GM21717 (cell line): ENCODE results near the gene TMEFF2.

Experiments
- ATAC-seq: cut with Tn5 transposase; IDR thresholded peaks from one replicate; pipeline ENCODE4 v1.9.1; 2021; ENCODE audit warnings: mild to moderate bottlenecking, moderate library complexity; ENCODE audit not compliant: unreplicated experiment

TMEFF2 gene

DNA sequence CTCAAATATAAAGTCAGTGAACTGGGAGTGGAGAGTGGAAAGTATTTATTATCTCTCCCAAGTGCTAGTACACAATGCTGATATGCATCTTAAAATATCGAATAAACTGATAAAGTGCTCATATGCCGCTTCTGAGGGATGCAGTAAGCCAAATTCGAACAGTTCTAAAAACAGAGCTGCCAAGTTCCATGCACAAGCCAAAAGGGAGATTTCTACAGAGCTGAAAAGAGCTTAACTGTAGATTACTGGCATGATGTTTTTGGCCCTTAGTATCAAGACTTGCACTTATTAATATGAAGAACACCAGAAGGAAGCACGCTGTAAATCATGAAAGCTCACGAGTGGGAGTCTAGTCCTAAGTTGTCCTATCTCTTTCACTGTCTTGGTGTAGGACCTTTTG lies 7.9 kb downstream of the TMEFF2 start:
- ATAC-seq: no peak

DNA sequence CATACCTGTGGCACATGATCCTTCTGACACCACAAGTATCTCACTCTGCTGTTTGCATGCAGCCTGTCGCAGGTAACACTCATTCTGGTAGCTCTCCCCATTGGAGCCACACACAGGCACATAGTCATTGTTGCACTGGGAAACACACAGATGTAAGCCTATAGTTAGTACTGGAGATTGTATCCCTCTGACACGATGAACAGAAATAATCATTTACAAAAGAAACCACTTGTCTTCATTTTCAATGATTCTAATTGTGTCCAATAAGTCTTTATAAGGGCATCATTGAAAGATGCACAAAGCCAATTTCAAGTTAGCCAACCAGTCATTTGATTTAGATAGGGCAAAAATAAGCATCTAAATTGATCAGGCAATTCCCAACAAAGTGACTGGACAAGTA lies 10.4 kb downstream of the TMEFF2 start:
- no peak for ATAC-seq

DNA sequence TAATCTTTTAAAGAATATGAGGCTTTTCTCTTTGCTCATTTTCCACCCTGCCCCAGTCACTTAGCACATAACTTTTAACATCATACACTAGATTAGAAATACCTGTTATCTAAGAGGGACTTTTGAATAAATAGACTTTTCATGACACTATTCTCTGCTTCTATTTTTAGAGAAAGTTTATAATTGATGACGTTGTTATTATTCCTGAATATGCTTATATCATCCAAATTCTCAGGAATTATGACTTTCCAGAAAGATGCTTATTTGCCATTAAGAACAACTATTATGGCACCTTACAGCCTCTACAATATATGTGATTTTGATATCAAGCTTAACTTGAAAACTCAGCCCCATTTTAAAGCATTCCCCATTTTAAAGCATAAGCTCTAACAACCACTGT lies 11.4 kb downstream of the TMEFF2 start:
- ATAC-seq: no peak

DNA sequence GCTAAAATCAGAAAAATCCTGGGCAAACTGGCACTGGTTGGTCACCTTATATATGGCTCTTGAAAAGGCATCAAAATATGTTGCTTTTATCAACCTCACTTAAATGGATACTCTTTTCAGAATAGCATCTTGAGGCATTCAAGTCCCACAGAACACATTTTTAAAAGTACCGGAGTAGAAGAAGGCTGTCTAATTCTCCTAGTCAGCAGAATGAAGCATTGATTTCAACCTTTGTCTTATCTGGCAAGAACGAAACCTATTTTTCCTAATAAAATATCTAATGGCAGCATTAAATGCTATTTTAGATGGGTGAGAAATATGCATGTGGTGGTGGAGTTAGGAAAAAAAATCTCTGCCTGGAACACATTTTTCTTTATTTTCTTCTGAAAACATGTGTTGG lies 27.8 kb downstream of the TMEFF2 start:
- ATAC-seq: no peak

DNA sequence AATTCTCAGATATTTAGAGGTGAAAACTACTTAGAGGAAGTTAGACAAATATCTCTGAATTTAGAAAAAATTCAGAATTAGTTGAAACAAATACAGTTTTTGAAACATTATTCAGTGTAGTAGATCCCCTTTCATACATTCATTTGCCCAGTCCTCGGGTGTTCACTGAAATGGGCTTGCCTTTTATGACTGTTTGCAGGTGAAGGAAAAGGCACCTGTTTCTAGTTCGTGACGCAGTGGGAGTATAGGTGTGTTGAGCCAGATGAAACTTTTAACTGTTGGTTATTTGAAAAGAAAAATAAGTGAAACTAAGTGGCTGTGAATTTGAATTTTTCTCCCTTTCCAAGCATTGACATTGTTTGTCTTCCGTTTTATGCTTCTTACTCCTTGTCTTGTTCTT lies 28.9 kb downstream of the TMEFF2 start:
- ATAC-seq: no peak

DNA sequence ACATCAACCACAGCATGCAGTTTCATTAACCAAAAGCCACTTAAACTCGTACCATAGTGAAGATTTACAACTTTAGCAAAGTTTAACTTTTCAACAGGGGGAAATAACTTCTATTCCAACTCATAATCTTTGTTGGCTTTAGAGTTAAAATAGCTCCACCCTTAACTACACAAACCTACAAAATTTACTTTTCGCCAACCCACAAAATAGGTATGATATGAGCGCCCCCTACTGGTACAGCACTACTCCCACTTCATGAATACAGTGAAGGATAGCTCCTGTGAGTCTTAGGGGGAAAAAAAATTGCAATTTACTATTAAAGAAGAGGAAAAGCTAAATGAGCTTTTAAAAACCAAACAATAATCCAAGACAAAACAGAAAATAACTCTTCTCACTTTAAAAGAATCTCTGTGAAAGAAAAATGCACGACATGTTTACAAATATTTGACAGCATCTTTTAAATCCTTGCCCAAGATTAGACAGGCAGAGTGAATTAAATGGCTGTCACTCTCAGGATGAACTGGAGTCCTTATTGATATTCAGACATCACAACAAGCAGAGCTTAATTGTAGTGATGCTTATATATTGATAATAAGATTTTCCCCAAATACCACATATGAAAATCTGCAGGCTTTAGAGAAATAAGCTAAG lies 32.2 kb downstream of the TMEFF2 start:
- ATAC-seq: peak; percentile 83

DNA sequence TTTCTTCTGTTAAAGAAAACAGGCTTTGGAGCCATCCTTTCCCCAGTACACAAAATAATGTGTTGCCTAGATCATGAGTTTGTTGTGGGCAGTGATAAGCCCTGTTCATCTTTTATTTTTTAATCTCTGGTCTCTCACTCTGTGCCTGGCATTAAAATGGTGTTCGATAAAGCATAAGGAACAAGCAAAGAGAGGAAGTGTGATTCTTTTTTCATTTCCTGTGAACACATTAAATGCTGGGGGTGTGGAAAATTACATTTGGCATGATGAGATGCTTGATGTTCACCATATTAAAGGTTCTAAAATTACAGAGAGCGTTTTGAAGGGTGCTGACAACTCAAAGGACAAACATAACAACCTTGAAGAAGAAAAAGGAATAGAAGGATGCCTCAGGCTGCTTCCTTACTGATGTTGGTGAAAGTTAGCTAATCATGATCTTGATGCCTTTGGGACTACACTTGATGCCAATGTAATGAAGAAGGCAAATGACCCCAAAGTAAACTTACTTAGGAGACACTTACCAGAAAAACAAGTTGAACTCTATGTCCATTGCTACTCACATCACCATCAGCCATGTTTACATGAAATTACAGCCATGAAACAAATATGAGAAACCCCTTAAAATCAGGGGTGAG lies 33.0 kb downstream of the TMEFF2 start:
- ATAC-seq: no peak

DNA sequence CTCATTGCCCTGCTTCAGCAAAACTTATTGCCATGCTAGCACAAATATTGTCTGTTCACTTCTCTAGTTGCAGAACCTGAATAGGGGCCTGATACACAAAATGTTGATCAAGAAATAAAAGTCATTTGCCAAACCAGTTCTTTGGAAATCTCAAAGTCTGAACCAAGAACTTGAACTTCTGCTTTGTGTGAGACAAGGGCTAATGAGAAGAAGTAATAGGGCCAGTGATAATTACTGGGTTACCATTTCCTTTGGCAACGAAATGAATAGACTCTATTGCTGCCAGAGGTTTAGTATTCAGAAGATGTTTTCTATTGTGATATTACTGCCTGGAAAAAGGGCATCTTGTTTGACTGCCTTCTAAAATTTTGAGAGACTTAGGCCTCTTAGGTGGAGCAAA lies 35.0 kb downstream of the TMEFF2 start:
- ATAC-seq: no peak

DNA sequence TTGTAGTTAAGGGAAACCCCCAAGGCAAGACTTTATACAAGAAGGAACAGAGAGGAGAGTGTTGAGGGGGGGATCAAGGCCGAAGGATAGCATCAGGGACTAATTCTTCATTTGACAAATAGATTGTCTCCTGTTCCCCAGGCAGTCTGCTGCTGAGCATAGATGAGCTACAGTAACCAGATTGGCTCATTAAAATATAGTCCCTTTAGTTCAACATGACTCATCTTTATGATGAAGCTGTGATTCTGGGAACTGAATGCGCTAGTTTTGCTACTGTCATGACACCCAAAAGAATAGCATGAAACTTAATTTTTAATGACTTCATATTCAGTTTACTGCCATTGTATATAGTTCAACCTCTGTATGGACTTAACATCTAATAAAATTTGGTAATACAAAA lies 35.5 kb downstream of the TMEFF2 start:
- no peak for ATAC-seq

DNA sequence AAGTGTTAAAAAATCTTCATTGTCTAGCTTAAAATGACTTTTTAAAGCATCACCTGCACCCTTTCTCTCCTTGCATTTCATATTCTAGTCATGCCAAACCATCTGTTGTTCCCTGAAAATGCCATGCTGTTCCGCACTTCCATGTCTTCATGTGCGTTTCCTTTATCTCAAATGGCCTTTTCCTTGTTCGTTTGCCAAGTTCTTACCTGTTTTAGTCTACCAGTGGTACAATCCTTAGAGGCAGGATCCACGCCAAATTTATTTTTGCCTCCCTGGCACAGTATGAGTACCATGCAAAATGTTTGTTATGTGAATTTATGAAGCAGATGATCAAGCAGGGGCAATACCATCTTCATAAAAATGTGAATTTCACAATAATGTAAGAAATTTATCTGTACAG lies 37.0 kb downstream of the TMEFF2 start:
- no peak for ATAC-seq

DNA sequence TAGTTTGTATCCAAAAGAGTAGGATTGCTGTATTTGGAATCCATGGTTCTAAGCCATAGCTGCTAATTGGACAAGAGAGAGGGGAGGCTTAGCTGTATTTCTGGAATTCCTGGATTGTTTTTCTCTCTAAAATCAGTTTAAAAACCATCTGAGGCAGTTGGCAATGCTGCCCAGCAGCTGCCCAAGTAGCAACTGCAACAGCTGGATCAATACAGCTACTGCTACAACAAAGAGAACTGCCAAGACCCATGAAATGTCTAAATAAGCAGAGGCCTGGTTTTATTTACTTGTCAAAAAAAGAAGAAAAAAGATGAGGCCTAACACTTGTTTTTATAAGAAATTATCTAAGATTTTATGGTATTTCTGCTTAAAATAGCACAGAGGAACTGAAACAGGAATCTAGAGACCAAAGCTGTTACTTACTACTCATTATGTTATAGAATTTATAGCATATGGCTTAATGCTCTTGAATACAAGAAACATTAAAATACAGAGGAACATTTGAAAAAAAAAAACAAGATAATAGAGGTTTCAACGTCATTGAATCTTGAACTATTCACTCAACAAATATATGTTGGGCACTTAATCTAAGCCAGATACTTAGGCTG lies 39.1 kb downstream of the TMEFF2 start:
- no peak for ATAC-seq

DNA sequence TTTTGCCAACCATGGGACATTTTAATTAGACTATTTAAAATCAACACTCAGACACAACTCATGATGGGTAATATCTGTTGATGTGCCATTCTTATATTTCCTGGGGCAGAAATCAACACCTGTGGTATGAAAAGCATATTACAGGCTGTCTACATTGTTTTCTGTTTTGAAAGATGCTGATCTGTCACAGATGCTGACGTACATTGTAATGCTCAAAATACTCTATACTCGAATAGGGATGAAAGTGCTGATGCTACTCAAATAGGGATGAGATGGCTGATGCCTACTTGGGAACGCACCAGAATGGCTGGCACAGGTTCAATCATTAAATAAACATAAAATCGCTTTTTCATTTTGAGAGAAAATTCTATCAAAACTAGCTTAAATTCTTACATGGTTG lies 41.2 kb downstream of the TMEFF2 start:
- no peak for ATAC-seq

DNA sequence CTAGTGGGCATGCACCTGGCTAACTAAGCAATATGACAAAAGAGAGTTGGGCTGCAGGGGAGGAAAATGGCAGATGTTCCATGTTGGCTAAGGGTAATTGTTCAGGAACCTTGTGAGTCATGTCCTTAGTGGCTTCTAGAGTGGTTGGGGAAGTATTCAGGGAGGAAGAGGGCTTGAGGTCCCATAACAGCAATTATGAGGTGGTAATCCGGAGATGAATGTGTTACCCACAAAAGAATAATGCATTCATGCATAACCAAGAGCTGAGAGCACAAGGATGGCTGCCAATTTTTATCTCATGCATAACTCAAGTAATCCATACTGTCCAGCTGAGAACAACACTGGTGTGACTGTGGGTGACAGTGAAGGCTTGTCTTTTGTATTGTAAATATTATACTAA lies 42.9 kb downstream of the TMEFF2 start:
- no peak for ATAC-seq

DNA sequence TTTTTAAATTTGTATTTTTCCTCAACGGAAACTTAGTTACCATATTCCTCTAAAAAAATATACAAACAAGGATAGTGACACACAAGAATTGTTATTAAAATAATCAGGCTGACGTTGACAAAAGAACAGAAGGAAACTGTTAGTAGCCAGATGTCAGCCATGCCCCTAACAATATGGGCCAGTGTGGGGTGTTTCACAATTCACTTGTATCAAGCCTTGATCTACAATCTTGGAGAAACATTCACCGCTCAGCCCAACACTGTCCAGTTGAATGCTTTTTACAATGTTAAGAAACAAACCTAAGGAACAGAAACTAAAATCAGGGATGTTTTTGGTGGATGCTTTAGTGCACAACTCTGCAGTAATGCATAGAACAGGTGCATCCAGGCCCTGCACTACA lies 44.6 kb downstream of the TMEFF2 start:
- ATAC-seq: no peak

DNA sequence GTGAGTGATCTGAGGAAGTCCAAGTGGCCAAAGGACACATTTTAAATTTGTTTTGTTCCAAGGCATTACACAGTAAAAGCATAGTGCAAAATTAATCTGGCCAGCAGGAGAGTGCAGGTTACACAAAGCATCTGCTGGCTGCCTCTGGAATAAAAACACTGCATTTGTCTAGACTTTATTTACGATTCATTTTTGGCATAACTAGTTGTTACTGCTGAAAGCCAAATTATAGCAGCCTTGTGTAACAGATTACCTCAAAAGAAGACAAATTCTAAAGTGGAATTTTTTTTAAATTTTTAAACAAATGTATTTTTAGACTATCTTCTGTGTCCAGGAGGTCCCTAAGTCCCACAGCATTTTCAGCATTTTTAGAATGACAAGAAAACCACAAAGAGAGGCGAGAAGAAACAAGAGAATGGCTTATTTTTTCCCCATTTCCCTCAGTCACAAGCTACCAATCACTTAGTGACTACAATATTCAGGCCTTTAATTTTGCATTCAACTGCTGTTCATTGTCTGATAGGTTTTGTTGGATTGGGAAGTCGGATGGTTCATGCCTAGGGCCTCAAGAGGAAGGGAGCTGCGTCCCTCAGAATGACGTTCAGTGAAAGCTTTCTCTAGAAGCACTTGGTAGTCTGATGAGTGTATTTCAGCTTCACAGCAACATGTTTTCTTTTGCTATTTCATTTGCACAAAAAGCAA lies 46.0 kb downstream of the TMEFF2 start:
- ATAC-seq: no peak

DNA sequence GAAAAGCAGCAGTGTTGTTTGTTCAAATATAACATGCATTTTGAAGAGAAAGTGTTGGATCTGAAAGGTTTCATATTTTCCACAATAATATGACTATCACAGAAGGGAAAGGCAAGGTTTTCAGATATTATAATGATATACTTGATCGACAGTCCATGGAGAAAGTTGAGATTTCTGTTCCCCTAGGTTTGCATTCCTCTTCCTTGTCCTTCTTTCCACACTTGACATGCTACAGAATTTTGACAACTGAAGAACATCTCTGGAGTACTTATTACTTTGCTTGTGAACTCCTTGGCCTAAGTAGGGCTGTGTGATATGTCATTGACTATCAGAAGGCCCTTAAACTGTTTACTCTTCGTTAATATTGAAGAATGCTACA lies 46.5 kb downstream of the TMEFF2 start:
- no peak for ATAC-seq

DNA sequence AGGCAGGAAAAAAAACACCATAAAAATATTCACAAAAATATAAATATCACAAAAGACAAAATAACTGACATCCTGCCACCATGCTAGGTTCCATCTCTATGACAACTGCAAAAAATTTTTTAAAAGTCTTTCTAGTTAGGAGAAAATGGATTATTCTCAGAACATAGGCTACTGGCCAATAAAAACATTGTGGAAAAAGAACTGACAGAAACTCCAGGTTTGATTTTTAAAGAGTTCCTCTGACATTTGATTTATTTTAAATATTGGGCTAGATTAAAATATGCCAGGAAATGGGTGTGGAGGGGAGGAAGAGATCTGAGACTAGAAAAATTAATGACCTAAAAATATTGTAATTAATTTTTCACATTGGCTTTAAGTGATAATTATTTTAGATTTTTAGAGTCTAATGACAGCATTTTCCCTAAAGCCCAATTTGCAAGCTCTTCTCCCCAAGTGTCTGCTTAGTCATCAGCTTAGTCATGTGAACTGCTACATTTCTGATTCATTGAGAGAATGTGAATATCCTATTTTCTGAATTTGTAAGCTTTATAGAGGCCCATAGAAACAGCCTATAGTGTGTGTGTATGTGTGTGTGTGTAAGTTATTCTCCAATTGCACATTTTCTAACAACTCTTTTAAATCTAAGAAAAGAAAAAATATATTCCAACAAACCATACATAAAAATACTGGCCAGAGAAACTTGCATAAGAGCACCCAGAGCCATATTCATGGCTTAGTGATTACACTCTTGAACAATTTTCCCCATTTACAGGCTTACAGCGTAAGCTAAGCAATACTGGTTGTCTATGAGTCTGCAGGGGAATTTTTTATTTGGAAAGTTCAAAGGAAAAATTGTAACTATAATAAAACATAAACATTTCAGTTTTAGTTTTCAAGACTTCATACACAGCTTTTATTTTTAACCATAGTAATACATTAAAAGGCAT lies 48.4 kb downstream of the TMEFF2 start:
- no peak for ATAC-seq

DNA sequence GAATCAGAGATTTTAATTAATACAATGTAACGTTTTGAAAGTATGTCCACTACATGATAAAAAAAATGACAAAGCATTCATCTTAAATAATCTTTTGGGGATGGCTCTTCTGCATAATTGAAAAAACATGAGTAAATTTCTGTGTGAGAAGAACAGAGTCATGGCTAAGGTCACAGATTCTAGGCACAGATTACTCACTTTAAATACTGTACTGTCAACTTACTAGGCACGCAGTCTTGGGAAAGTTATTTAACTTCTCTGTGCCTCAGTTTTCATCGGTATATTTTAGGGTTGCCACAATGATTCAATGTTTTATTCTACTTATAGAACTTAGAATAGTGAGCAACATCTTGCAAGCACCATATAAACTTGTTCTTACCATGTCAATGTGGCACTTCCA lies 49.2 kb downstream of the TMEFF2 start:
- no peak for ATAC-seq

DNA sequence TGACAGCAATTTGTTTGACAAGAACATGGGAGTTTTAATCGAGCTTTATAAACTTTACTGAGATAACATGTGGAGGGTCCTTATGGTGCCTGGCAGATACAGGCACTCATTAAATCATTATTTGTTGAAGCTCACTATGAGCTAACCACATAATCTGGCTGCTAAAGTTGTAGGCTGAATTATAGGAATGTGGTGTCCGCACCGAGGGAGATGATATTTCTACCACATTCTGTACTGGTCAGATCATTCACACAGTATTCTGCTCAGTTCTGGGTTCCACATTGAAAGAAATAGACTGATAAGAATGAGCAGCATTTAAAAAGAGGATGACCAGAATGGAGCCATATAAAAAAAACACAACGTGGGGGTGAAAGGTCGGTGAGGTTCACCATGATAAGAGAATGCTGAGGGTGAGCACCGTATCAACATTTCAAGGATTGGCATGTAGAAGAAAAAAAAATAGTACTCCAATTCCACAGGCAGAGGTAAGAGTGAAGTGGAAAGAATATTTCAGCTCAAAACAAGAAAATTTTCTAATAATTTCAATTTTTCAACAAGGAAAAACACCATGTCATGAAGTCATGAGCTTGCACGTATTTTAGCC lies 54.4 kb downstream of the TMEFF2 start:
- ATAC-seq: no peak

DNA sequence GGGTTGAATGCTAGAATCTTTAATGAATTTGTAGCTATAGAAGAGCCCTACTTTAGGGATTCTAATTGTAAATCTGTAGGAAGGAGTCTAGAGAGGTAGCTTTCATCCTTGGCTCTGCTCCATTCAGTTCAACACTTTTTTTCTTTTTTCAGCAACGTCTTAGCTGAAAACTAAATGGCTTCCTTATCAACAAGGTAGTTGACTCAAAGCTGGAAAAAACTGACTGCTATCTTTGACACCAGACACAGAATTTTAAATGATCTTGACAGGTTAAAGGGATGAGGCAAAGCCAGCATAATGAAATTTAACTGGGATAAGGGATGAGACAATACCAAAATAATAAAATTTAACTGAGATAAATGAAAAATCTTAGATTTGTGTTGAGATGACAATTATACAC lies 54.9 kb downstream of the TMEFF2 start:
- ATAC-seq: no peak

DNA sequence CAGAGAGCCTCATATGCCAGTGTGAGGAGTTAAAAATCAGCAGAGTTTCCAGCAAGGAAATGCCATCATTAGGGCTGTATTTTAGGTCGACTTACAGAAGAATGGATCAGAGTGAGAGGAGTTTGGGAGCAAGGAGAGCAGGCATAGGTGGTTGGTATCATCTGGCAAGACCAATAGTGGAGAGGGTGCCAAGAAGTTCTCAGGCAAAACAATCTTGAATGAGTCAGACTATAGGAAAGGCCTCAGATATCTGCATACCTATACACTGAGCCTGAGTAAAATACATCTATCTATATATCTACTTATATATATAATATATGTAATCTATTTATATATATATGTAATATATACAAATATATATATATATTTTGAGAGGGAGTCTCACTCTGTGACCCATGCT lies 57.3 kb downstream of the TMEFF2 start:
- ATAC-seq: no peak
